GM19452 (cell line): ENCODE data around the gene ABCD1.

Experiments
- ATAC-seq: cut with Tn5 transposase; IDR thresholded peaks from one replicate; pipeline ENCODE4 v1.9.1; 2021; ENCODE audit not compliant: unreplicated experiment

Gene ABCD1

DNA sequence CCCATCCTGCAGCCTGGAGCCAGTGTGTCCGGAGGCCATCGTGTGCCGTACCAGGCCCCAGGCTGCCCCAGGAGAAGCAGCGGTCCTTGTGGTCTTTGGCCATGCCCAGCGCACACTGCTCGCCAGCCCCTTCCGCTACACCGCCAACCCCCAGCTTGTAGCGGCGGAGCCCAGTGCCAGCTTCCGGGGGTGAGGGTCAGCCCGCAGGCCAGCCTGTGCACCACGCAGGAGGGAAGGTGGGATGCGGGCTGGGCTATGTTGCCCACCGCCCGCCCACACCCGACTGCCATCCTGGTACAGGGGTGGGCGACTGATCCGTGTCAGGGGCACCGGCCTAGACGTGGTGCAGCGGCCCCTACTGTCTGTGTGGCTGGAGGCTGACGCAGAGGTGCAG lies 48.6 kb downstream of the ABCD1 start:
- no peak for ATAC-seq

DNA sequence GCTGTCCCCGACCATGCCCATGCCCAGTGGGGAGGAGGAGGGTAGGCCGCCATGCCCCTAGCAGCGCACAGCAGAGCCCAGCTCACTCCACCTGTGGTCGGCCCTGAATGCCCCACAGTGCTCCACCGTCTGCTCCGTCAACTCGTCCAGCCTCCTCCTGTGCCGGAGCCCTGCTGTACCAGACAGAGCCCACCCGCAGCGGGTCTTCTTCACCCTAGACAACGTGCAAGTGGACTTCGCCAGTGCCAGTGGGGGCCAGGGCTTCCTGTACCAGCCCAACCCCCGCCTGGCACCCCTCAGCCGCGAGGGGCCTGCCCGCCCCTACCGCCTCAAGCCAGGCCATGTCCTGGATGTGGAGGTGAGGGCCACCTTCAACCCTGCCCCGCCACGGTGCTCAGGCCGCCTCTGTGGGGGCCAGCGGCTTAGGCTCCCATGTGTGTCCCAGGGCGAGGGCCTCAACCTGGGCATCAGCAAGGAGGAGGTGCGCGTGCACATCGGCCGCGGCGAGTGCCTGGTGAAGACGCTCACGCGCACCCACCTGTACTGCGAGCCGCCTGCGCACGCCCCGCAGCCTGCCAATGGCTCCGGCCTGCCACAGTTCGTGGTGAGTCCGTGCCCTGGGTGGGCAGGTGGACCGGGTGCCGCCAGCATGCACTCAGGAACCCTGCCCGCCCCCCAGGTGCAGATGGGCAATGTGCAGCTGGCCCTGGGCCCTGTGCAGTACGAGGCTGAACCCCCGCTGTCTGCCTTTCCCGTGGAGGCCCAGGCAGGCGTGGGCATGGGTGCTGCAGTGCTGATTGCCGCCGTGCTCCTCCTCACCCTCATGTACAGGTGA lies 49.3 kb downstream of the ABCD1 start:
- ATAC-seq = no peak

DNA sequence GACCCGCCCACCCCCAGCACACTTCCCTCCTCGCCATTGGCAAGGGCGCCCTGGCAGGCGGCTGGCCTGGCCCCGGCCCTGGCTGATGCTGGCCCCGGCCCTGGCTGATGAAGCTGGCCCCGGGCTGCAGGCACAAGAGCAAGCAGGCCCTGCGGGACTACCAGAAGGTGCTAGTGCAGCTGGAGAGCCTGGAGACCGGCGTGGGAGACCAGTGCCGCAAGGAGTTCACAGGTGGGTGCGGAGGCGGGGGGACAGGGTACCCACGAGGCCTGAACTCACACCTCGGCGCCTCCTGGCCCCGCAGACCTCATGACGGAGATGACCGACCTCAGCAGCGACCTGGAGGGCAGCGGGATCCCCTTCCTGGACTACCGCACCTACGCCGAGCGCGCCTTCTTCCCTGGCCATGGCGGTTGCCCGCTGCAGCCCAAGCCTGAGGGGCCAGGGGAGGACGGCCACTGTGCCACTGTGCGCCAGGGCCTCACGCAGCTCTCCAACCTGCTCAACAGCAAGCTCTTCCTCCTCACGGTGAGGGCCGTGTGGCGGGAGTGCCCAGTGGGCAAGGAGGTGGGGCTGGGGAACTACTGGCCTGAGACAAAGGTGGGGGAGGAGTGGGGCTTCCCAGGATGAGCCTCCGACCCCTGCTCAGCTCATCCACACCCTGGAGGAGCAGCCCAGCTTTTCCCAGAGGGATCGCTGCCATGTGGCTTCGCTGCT lies 50.1 kb downstream of the ABCD1 start:
- no peak for ATAC-seq

DNA sequence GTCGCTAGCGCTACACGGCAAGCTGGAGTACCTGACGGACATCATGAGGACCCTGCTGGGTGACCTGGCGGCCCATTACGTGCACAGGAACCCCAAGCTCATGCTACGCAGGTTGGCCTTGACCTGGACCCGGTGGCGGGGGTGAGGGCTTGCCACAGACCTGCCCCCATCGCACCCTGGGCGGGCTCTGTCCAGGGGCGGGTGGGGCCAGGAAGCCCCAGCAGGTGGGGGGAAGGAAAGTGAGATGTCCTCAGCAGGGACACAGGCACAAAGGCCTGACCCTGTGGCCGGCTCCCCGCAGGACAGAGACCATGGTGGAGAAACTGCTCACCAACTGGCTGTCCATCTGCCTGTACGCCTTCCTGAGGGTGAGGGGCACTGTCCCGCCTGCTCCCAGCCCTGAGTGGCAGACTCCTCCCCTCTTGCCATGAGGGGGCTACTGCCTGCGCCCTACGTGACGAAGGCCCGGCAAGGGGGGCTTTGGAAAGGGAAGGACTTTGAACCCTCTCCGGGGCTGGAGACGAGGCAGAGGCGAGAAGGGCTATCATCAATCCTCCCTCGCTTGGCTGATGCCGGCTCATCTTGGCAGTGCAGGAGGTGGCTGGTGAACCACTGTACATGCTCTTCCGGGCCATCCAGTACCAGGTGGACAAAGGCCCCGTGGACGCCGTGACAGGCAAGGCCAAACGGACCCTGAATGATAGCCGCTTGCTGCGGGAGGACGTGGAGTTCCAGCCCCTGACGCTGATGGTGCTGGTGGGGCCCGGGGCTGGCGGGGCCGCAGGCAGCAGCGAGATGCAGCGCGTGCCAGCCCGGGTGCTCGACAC lies 50.9 kb downstream of the ABCD1 start:
- ATAC-seq = no peak

DNA sequence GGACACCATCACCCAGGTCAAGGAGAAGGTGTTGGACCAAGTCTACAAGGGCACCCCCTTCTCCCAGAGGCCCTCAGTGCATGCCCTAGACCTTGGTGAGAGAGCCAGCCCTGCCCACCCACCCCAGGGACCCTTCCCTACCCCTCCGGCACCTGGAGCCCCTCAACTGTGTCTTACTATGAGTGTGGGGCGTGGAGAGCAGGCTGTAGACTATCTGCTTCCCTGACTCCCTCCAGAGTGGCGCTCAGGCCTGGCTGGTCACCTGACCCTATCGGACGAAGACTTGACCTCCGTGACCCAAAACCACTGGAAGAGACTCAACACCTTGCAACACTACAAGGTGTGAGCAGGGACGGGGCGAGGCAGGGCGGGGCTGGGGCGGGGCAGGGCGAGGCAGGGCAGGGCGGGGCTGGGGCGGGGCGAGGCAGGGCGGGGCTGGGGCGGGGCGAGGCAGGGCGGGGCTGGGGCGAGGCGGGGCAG lies 51.5 kb downstream of the ABCD1 start:
- ATAC-seq = no peak

DNA sequence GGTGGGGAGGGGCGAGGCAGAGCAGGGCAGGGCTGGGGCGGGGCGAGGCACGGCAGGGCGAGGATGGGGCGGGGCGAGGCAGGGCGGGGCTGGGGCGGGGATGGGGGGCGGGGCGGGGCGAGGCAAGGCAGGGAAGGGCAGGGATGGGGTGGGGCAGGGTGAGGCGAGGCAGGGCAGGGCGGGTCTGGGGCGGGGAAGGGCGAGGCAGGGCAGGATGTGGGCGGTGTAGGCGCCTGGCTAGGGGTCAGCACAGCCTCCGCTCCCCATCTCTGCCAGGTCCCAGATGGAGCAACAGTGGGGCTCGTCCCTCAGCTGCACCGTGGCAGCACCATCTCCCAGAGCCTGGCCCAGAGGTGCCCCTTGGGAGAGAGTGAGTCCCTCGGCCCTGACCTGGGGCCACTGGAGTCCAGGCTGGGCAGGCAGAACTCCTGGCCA lies 52.0 kb downstream of the ABCD1 start:
- ATAC-seq = no peak

DNA sequence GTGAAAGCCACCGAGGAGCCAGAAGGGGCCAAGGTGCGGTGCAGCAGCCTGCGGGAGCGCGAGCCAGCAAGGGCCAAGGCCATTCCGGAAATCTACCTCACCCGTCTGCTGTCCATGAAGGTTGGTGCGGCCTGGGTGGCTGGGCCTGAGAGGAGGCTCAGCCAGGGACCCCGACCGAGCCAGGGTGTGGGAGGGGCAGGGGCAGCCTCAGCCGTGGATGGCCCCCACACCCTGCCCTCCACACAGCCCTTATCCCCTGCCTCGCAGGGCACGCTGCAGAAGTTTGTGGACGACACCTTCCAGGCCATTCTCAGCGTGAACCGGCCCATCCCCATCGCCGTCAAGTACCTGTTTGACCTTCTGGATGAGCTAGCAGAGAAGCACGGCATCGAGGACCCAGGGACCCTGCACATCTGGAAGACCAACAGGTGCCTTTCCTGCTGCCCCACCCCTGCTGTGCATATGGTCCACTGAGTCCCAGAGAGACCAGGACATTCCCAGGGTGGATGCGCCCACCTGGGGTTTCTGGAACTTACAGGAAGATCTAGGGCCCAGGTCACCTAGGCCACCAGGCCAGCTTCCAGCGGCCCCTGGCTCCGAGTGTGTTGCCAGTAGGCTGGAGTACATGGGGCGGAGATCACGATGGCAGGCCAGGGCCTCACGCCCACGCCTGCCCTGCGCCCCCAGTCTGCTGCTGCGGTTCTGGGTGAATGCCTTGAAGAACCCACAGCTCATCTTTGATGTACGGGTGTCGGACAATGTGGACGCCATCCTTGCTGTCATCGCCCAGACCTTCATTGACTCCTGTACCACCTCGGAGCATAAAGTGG lies 52.8 kb downstream of the ABCD1 start:
- no peak for ATAC-seq

DNA sequence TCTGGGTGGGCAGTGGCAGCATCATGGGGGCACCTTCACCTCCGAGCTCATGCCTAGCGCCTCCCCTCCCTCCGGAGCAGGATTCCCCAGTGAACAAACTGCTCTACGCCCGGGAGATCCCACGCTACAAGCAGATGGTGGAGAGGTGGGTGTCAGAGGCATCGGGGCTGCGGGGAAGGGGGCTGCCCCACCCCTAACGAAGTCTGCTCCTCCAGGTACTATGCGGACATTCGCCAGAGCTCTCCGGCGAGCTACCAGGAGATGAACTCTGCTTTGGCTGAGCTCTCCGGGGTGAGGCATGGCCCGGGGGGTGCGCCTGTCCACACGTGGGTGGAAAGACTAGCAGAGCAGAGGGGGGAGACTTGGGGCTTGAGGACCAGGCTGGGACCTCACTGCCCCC lies 53.5 kb downstream of the ABCD1 start:
- ATAC-seq = no peak

DNA sequence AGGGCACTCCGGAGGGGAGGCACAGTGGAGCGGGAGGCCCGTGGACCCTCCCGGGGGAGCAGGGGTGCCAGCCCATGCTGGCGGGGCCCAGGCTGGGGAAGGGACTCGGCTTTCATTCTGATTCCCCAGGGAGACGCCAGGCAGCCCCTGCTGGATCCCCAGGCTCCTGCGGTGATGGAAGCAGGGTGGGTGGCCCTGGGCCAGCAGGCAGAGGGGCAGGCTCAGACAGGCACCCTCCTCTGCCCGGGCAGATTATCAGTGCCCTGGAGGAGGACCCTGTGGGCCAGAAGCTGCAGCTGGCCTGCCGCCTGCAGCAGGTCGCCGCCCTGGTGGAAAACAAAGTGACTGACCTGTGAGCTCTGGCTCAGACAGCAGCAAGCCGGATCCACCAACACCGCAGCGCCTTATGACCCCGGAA lies 54.0 kb downstream of the ABCD1 start:
- ATAC-seq = no peak

DNA sequence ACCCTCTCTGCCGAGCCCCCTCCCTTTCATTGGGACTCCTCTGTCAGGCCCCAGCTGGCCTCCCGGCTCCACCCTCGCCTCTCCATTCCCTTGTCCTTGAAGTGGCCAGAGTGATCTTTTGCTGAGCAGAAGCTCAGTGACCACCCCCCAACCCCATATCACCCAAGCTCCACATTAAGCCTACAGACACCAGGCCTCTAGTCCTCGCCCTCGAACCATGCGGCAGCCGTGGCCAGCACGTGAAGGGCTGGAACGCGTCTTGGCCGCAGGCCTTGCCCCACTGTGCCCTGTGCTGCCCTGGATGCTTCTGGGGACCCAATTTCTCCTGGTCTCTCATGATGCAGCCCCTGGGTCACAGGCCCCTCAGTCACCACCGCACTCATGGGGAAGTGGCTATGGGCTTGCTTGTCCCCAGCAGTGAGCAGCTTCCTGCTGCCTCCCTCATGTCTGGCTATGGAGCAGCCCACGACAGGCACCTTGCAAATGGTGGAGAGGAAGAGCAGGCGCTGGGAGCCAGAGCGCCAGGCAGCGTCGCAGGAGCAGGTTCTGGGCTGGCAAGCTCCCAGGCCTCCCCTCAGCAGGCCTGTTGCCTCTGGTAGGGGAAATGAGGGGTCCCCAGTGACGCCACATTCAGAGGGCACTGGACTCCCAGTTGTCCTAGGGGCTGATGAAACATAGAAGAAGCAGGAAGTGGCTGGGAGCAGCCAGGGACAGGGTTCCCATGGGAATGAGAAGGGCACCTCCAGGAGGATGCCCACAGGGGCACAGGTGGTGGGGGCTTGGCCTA lies 55.4 kb downstream of the ABCD1 start:
- no peak for ATAC-seq

DNA sequence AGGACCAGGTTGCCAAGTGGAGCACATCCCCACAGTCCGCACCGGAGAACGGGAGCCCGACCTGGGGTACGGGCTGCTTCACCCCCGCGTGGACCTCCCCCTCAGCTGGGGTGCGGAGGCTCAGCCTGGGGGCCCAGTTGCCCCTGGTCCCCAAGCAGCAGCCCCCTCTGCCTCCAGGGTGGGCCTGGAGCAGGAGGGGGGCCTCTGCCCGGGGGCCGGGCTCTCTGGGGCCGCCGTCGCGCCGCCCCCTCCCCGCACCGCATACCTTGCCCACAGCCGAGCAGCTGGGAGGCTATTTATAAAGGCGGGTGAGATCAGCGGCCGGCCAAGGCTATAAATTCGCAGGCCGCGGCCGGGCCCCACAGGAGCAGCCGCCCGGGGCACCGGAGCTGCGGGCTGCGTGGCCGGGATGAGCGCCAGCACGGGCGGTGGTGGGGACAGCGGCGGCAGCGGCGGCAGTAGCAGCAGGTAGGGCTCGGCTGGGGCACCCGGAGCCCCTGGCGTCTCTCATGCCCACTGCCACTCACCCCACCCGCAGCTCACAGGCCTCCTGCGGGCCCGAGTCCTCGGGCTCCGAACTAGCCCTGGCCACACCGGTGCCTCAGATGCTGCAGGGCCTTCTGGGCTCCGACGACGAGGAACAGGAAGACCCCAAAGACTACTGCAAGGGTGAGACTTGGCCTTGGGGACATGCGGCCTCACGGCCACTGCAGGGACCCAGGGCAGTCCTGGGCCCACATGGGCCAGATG lies 56.2 kb downstream of the ABCD1 start, which contains the start of gene SRPK3:
TSS of gene SRPK3 (plus strand) at position 364 of the 750 bp plus-strand sequence. CDS start at position 410, 46 bp downstream.
- ATAC-seq = no peak

DNA sequence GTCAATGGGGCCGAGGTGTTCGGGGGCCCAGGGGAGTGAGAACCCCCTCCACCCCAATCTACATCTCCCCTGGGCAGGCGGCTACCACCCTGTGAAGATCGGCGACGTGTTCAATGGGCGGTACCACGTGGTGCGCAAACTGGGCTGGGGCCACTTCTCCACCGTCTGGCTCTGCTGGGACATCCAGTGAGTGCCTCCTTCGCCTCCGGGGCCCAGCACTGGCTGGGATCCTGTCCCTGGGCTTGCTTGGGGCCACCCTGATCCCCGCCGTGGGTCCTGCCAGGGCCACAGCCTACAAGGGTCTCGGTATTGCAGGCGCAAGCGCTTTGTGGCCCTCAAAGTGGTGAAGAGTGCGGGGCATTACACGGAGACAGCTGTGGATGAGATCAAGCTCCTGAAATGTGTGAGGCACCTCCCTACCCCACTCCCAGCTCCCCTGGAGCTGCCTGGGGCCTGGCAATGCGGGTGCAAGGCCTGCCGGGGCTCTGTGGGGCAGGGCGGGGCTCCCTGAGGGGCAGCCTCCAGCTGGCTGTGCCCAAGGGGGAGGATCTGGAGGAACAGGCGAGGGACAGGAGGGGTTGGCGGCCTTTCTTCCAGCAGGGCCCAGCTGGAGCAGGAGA lies 56.9 kb downstream of the ABCD1 start:
- ATAC-seq = no peak

DNA sequence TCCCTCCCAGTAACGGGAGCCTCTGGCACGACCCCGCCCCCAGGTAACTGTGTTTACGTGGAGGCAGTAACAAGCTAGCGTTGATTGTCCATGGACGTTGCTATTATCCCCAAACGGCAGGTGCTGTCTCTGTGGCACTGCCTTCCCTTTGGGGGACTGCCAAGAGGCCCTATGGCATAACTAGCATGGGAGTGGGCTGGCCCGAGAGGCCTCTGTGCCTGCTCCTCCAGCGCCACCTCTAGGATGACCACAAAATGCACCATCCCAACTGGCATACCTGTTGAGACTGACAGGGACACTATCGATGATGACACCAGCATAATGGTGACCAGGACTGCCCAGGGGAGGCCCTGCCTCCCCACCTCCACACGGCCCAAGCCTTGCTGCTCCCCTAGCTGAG lies 57.7 kb downstream of the ABCD1 start:
- no peak for ATAC-seq

DNA sequence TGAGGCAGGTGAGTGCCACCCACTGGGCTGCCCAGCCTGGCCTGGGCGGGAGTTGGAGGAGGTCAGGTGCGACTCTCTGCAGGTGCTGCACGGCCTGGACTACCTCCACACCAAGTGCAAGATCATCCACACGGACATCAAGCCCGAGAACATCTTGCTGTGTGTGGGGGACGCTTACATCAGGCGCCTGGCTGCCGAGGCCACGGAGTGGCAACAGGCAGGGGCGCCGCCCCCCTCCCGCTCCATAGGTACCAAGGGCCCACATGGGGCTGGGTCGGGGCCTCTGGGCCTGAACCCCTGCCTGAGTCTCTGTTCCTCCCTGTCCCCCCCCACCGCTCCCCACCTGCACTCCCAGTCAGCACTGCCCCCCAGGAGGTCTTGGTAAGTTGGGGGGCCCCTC lies 58.2 kb downstream of the ABCD1 start:
- no peak for ATAC-seq

DNA sequence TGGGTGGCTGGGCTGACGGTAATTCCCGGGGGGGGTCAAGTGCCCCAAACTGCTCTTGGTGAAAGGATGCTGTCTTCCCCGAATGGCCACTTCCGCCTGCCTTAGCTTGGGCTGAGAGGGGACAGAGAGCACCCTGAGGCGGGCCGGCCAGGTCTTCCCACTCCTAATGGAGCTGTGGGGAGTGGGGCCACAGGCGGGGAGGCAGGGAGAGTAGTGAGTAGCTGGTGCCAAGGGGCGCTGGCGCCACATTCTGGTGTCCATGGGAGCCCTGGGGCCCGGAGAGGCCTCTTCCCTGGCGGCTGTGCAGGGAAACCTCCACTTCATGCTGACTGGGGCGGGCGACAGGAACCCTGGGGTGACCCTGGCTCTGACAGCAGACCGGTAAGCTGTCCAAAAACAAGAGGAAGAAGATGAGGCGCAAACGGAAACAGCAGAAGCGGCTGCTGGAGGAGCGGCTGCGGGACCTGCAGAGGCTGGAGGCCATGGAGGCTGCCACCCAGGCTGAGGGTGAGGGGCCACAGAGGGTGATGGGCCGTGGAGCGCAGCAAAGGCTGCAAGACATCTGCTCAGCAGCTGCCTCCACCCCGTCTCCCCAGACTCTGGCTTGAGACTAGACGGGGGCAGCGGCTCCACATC lies 58.8 kb downstream of the ABCD1 start:
- ATAC-seq = no peak

DNA sequence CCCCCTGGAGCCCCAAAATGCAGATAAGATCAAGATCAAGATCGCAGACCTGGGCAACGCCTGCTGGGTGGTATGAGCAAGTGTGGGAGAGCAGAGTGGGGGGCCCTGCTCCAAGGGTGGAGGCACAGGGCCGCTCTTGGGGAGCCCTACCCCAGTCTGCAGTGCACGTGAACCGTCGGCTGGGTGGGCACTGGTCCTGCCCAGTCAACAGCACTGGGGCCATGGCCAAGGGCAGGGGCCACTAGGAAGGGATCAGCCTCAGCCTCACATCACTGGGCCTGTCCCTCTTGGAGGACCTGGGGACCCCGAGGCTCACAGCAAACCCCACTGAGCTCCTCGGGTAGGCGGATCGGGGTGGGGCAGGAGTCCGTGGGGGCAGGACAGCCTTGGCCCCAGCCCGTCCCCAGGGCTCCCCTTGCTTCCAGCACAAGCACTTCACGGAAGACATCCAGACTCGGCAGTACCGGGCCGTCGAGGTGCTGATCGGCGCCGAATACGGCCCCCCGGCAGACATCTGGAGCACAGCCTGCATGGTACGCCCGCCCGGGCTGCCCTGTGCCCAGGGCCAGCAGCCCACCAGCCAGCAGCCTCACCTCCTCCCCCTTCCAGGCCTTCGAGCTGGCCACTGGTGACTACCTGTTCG lies 59.8 kb downstream of the ABCD1 start:
- no peak for ATAC-seq

DNA sequence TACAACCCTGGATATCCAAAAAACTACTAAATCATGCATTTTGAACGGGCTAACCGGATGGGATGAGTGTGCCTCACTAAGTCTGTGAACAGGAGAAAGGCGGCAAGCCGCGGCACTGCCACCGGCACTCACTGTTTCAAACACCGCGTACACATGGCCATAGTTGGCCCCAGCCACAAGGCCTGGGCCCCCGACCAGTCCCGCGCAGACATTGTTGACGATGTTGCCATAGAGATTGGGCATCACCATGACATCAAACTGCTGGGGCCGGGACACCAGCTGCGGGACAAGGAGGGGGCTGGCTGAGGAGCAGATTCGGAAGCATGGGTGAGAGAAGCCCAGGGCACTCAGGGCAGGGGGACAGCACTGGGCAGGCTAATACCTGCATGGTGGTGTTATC lies 62.0 kb downstream of the ABCD1 start:
- no peak for ATAC-seq

DNA sequence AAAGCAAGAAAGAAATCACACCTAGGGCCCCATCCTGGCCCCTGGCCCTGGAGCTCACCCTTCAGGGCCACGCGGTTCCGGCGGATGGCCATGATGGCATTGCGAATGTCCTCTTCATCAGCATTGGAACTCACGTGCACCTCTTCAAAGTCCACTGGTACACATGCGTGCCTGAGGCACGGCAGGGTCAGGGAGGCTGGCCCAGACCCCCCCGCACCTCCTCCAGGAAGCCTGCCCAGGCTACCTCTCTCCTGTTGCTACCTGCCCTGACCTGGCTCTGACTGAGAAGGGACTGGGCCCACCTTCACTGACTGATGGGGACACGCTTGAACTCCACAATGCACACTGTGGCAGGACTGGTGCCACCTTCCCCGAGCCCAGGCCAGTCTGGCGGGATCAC lies 65.0 kb downstream of the ABCD1 start:
- no peak for ATAC-seq
